Effector memory CD8-positive, alpha-beta T cell (primary cell): ENCODE results near the gene TNNI3K.

ENCODE experiments used
- ATAC-seq: fragments of 150-1000 bp; cut with Tn5 transposase; replicated peaks from 2 replicates; pipeline ENCODE4 v1.10.0; 2021; ENCODE audit warnings: mild to moderate bottlenecking, moderate library complexity
- DNase-seq, 3 experiments: peaks; one replicate each; pipeline ENCODE4 v3.0.0; 2021
- H3K27ac Mint-ChIP-seq, 2 donors: one replicate each; pipeline ENCODE4 v1.8.0; 2022; ENCODE audit warnings: mild to moderate bottlenecking in 2 of 2, mixed read lengths in 2 of 2, moderate library complexity in 2 of 2
- H3K27me3 Mint-ChIP-seq, 2 donors: one replicate each; pipeline ENCODE4 v1.8.0; 2022; ENCODE audit warnings: mixed read lengths in 2 of 2
- H3K36me3 Mint-ChIP-seq: one replicate; pipeline ENCODE4 v1.8.0; 2022; ENCODE audit warnings: mild to moderate bottlenecking, moderate library complexity, mixed read lengths; ENCODE audit not compliant: insufficient read depth
- H3K4me1 Mint-ChIP-seq, 2 donors: one replicate each; pipeline ENCODE4 v1.8.0; 2022; ENCODE audit warnings: low read depth in 2 of 2, mixed read lengths in 2 of 2
- H3K4me3 Mint-ChIP-seq, 2 donors: one replicate each; pipeline ENCODE4 v1.8.0; 2022; ENCODE audit warnings: mild to moderate bottlenecking in 2 of 2, mixed read lengths in 2 of 2, moderate library complexity in 2 of 2
- H3K9me3 Mint-ChIP-seq, 2 donors: one replicate each; pipeline ENCODE4 v1.8.0; 2022; ENCODE audit warnings: mixed read lengths in 2 of 2

Gene TNNI3K

GRCh38 chr1:74513411-74514300 is 278.5 kb downstream of the TNNI3K start:
- no peak for ATAC-seq
- DNase-seq, result no peak
- no peaks in the 10 kb centered on the region for H3K36me3 Mint-ChIP-seq

GRCh38 chr1:74517599-74518051 is 282.4 kb downstream of the TNNI3K start:
- no peak overlapping the region for H3K4me3 Mint-ChIP-seq

More at GRCh38 chr1:74513411-74514300, 278.5 kb downstream of the TNNI3K start:
- no peaks in the 10 kb centered on the region for H3K27me3 Mint-ChIP-seq
- no peak overlapping the region for H3K27ac Mint-ChIP-seq
- no peaks in the 10 kb centered on the region for H3K4me1 Mint-ChIP-seq
- H3K4me3 Mint-ChIP-seq, result no peak overlapping the region
- no peaks in the 10 kb centered on the region for H3K9me3 Mint-ChIP-seq

DNA sequence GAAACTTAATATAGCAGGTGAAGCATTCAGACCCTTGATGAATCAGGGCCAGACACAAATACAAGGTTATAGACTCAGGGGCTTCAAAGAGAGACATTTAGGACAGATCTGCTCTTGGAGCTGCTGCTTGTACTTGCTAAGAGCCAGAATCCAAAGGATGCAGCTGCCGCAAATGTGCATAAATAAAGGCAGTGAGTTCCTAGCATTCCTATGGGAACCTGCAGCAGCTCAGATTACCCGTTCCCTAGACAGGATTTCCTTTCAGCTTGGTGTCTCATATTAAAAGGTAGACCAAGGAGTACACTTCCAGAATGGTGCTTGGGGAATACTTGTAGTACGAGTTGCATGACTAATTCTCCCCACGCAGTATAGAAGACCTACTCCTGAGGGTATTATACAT is 287.0 kb downstream of the TNNI3K start:
- ATAC-seq, result no peak
- no peaks in the 10 kb centered on the region for H3K9me3 Mint-ChIP-seq
- DNase-seq, result no peak
- H3K27ac Mint-ChIP-seq, result no peak overlapping the region
- no peak overlapping the region for H3K4me3 Mint-ChIP-seq
- H3K36me3 Mint-ChIP-seq, result peaks cover 2% of the 10 kb centered on the region
- H3K27me3 Mint-ChIP-seq, result peaks cover 0 to 3% of the 10 kb centered on the region in 2 donors
- H3K4me1 Mint-ChIP-seq, result no peaks in the 10 kb centered on the region

More at GRCh38 chr1:74517599-74518051, 282.4 kb downstream of the TNNI3K start:
- Mint-ChIP-seq H3K4me1 (no peaks in the 10 kb centered on the region), H3K9me3 (no peaks in the 10 kb centered on the region), H3K27ac (no peak overlapping the region), H3K27me3 (no peaks in the 10 kb centered on the region), H3K36me3 (no peaks in the 10 kb centered on the region)
- DNase-seq, result no peak
- no peak for ATAC-seq

- ATAC-seq (no peak), DNase-seq (no peak)
- Mint-ChIP-seq H3K36me3 (peaks cover 2% of the 10 kb centered on the region), H3K4me3 (no peak overlapping the region), H3K27ac (no peak overlapping the region), H3K27me3 (peaks cover 0 to 19% of the 10 kb centered on the region in 2 donors), H3K9me3 (no peaks in the 10 kb centered on the region), H3K4me1 (no peaks in the 10 kb centered on the region)
These were observed 288.8 kb downstream of the TNNI3K start for GRCh38 chr1:74523873-74524480.

DNA sequence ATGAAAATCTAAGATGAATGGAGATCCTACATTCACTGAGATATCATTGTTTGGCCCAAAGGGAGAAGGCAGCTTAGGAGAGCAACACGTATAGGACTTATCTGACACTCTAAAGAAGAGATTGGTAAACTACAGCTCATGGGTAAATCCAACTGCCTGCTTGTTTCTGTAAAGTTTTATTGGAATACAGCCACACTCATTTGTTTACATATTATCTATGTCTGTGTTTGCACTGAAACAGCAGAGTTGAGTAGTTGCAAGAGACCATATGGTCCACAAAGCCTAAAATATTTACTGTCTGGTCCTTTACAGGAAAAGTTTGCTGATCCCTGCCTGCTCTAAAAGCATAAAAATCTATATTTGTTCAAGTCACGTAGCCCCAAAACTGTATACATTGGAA is 291.5 kb downstream of the TNNI3K start:
- Mint-ChIP-seq H3K36me3 (peaks cover 2% of the 10 kb centered on the region), H3K4me3 (no peak overlapping the region), H3K4me1 (no peaks in the 10 kb centered on the region), H3K27me3 (peaks cover 0 to 19% of the 10 kb centered on the region in 2 donors), H3K27ac (no peak overlapping the region), H3K9me3 (no peaks in the 10 kb centered on the region)
- ATAC-seq (no peak), DNase-seq (no peak)

GRCh38 chr1:74528123-74528522 is 292.9 kb downstream of the TNNI3K start:
- DNase-seq (no peak), ATAC-seq (no peak)
- no peaks in the 10 kb centered on the region for H3K9me3 Mint-ChIP-seq
- H3K36me3 Mint-ChIP-seq, result peaks cover 2% of the 10 kb centered on the region
- no peak overlapping the region for H3K27ac Mint-ChIP-seq
- H3K27me3 Mint-ChIP-seq, result peaks cover 0 to 19% of the 10 kb centered on the region in 2 donors
- H3K4me3 Mint-ChIP-seq, result no peak overlapping the region
- no peaks in the 10 kb centered on the region for H3K4me1 Mint-ChIP-seq

GRCh38 chr1:74530892-74531291 is 295.7 kb downstream of the TNNI3K start:
- H3K27me3 Mint-ChIP-seq, result peaks cover 0 to 19% of the 10 kb centered on the region in 2 donors
- no peak for DNase-seq

GRCh38 chr1:74531796-74532195 is 296.6 kb downstream of the TNNI3K start:
- Mint-ChIP-seq H3K36me3 (no peaks in the 10 kb centered on the region), H3K9me3 (no peaks in the 10 kb centered on the region), H3K4me3 (no peak overlapping the region), H3K27me3 (peaks cover 0 to 19% of the 10 kb centered on the region in 2 donors), H3K4me1 (no peaks in the 10 kb centered on the region), H3K27ac (no peak overlapping the region)
- ATAC-seq, result no peak
- DNase-seq, result no peak

More at GRCh38 chr1:74530892-74531291, 295.7 kb downstream of the TNNI3K start:
- H3K36me3 Mint-ChIP-seq, result no peaks in the 10 kb centered on the region
- H3K9me3 Mint-ChIP-seq, result no peaks in the 10 kb centered on the region
- no peak for ATAC-seq
- H3K4me3 Mint-ChIP-seq, result no peak overlapping the region
- no peaks in the 10 kb centered on the region for H3K4me1 Mint-ChIP-seq
- no peak overlapping the region for H3K27ac Mint-ChIP-seq

DNA sequence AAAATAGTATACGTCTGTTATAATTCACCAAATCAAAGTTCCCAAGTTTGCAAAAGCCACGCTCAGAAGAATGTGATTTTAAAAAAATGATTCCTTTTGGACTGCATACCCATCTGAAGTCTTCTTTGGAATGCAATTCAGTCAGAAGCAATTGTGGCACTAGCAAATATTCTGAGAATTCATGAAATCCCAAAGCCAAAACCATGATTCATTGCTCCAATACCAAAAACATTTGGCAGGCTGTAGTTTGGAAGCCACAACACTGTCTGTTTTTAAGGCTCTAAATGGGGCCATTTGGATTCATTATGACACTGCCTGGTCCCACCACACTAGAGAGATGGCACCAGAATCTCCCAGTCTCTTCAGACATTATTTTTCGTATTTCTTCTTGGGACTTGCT is 299.1 kb downstream of the TNNI3K start:
- Mint-ChIP-seq H3K36me3 (no peaks in the 10 kb centered on the region), H3K27me3 (no peaks in the 10 kb centered on the region), H3K9me3 (no peaks in the 10 kb centered on the region), H3K4me1 (no peaks in the 10 kb centered on the region), H3K4me3 (no peak overlapping the region), H3K27ac (no peak overlapping the region)
- DNase-seq (no peak), ATAC-seq (no peak)

DNA sequence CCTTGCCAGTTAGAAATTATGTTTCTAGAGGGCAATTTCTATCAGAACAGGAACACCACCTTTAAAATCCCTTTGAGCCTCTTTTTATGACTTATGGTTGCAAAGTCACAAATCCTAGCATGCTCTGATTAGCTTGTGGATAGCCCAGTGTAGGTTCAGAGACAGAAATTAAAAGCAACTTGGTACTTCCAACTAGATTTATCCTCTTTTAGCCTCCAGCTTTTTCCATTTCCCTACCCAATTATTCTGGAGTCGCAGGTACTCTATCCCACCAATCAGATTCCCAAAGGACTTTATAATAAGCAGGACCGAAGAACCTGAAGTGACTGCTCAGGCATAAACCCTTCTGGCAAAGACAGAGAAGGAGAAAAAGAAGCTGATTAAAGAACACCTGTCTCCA is 310.6 kb downstream of the TNNI3K start:
- Mint-ChIP-seq H3K36me3 (no peaks in the 10 kb centered on the region), H3K9me3 (no peaks in the 10 kb centered on the region), H3K4me3 (no peak overlapping the region), H3K27me3 (peaks cover 8% of the 10 kb centered on the region in 2 donors), H3K4me1 (no peaks in the 10 kb centered on the region), H3K27ac (no peak overlapping the region)
- DNase-seq (no peak), ATAC-seq (no peak)

- Mint-ChIP-seq H3K4me3 (no peak overlapping the region), H3K27me3 (peaks cover 15 to 16% of the 10 kb centered on the region in 2 donors), H3K9me3 (no peaks in the 10 kb centered on the region), H3K36me3 (no peaks in the 10 kb centered on the region), H3K27ac (peak overlapping the region in 1 of 2 donors; percentile 16), H3K4me1 (no peaks in the 10 kb centered on the region)
- DNase-seq (no peak), ATAC-seq (no peak)
These were observed 314.0 kb downstream of the TNNI3K start for GRCh38 chr1:74548961-74549750.

DNA sequence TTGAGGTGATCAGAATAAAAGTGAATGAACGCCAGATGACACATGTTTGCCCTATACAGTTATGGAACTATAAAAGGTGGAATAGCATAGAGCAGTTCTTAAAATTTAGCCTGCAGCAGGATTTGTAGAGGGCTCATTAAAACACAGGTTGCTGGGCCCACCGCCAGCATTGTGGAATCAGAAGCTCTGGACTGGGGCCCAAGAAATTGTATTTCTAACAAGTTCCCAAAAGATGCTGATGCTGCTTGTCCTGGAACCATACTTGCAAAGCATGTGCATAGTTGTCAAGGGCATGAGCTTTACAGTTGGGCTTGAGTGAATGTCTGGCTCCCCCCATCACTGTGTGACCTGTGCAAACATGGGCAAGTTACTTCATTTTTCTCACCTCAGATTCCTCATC is 314.7 kb downstream of the TNNI3K start:
- Mint-ChIP-seq H3K4me1 (no peaks in the 10 kb centered on the region), H3K4me3 (no peak overlapping the region), H3K27me3 (peaks cover 16 to 19% of the 10 kb centered on the region in 2 donors), H3K9me3 (no peaks in the 10 kb centered on the region), H3K36me3 (no peaks in the 10 kb centered on the region), H3K27ac (no peak overlapping the region)
- DNase-seq (no peak), ATAC-seq (no peak)

DNA sequence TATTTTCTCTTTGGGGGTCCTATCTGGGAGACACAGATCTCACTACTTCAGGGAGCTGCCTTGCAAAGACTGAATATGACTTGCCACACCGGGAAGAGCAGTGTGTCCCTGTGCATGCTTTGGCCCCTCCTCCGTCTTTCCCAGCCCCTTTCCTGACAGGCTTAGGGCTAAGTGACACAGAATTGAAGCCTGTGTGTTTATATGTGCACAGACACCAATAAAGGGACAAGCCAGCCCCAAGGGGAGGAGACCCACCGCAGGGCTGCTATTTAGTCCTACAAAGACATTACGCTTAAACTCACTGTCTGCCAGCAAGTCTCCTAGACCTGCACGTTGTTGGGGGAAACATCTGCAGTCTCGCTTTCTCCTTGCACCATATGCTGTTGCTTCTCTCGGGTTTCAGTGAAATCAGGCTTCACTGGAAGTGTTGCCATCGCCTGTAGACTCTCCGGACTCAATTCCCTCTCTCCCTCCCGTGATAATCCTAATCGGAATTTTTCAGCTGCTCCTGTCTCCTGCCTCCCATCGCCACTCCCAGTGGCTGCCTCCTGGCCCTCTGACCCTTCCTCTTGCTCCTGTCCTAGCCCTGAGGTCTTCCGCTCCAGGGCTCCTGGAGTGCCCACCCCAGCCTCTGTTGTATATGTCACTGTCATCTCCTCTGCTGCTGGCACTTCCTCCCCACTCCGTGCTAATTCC is 335.8 kb downstream of the TNNI3K start:
- H3K4me3 Mint-ChIP-seq, result no peak overlapping the region
- no peaks in the 10 kb centered on the region for H3K9me3 Mint-ChIP-seq
- no peaks in the 10 kb centered on the region for H3K27me3 Mint-ChIP-seq
- H3K4me1 Mint-ChIP-seq, result no peaks in the 10 kb centered on the region
- DNase-seq (no peak), ATAC-seq (no peak)
- no peaks in the 10 kb centered on the region for H3K36me3 Mint-ChIP-seq
- no peak overlapping the region for H3K27ac Mint-ChIP-seq
